NK-92 (cell line): ENCODE measurements around the gene TFDP1.
"Not testable (repeated sequence)": the region's sequence is repeated elsewhere in the genome, so short reads cannot be mapped to it uniquely, and the experiment has no call there.

Experiments
- DNase-seq: peaks from one replicate; lab custom pipeline; 2025; ENCODE audit not compliant: unreplicated experiment; lab: John Stamatoyannopoulos, UW

The TFDP1 gene

GRCh38 chr13:113613789-113614379, 29.3 kb downstream of the TFDP1 start:
- DNase-seq: no peak

GRCh38 chr13:113616281-113616906, 31.8 kb downstream of the TFDP1 start:
- DNase-seq: no peak

- DNase-seq: no peak
Measured at GRCh38 chr13:113616991-113617749, 32.6 kb downstream of the TFDP1 start.

- no peak for DNase-seq
Measured at GRCh38 chr13:113617961-113618360, 33.4 kb downstream of the TFDP1 start.

GRCh38 chr13:113618455-113618854, 33.9 kb downstream of the TFDP1 start:
- no peak for DNase-seq

- DNase-seq: no peak
Measured at GRCh38 chr13:113620036-113620796, 35.7 kb downstream of the TFDP1 start.

GRCh38 chr13:113621046-113621445, 36.5 kb downstream of the TFDP1 start:
- no peak for DNase-seq

GRCh38 chr13:113621498-113621897, 36.9 kb downstream of the TFDP1 start:
- not testable (repeated sequence) for DNase-seq

GRCh38 chr13:113621986-113622550, 37.5 kb downstream of the TFDP1 start:
- DNase-seq: not testable (repeated sequence)

- DNase-seq: no peak
Measured at GRCh38 chr13:113622791-113623490, 38.4 kb downstream of the TFDP1 start.

- no peak for DNase-seq
Measured at GRCh38 chr13:113623491-113624234, 39.1 kb downstream of the TFDP1 start.

GRCh38 chr13:113624235-113624587, 39.7 kb downstream of the TFDP1 start:
- no peak for DNase-seq

- DNase-seq: not testable (repeated sequence)
Measured at GRCh38 chr13:113624640-113625304, 40.2 kb downstream of the TFDP1 start.

- no peak for DNase-seq
Measured at GRCh38 chr13:113625965-113626721, 41.6 kb downstream of the TFDP1 start.

- no peak for DNase-seq
Measured at GRCh38 chr13:113627136-113627535, 42.6 kb downstream of the TFDP1 start.

- DNase-seq: no peak
Measured at GRCh38 chr13:113628291-113629270, 44.0 kb downstream of the TFDP1 start.

- no peak for DNase-seq
Measured at GRCh38 chr13:113629866-113630265, 45.3 kb downstream of the TFDP1 start.
